ENCODE results near the gene PTPN14.
A peak's percentile ranks its signal among the peaks of the same experiment; 100 is the strongest.

DNA sequence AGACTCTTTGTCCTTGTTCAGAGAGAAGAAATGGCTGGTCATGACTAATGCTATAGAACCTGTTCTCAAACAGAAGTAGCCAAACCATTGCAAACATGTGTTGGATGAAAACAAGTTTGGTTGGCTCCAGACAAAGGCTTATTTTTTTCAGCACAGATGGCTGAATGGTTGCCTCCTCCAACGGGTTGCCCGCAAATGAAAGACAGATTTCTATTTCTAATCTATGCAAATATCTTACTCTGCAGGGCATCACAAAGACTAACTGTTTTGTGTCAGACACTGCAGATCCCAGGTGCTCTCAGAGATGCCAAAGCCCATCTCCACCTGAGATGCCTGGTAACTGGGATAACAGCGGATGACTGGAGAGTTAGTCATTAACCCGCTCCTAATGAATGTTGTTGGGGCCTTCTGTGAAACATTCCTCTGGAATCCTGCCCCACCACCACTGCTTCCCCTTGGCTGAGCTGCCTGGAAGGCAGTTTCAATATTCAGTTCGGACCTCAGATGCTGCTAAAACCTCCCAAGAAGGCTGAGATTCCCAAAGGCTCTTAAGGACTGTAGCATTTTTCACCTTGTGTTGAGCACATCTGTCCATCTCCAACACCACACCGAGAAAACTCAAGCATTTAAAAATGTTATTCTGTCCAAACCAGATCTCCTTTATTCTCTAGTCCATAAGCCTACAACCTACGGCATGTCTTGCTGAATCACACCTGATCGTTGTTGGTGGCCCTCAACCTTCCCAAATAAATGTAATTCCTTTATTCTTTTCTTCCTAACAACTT, 104.4 kb downstream of the PTPN14 start:
- TF ChIP-seq EZH2 (IDR thresholded peaks at IDR 0.05; ENCODE audit: low read depth, low read length, severe bottlenecking) (no peak), SIN3A (conservative IDR thresholded peaks at IDR 0.05 in 1 of 2, IDR thresholded peaks at IDR 0.05 in 1 of 2; ENCODE audit: low read depth in 1 of 2, low read length in 2 of 2) (peak; percentile 59 to 66; a peak in 1 of 4 replicates), RNF2 (IDR thresholded peaks at IDR 0.05; ENCODE audit: borderline replicate concordance, low read depth, low read length, missing control alignments, poor library complexity, severe bottlenecking) (no peak), KDM1A (IDR thresholded peaks at IDR 0.05; ENCODE audit: borderline replicate concordance, low read length) (no peak), SAP30 (IDR thresholded peaks at IDR 0.05; ENCODE audit: insufficient read depth, insufficient replicate concordance, low read length) (no peak), JUN (IDR thresholded peaks at IDR 0.05; ENCODE audit: low read depth, low read length) (peak; percentile 76), TAF7 (optimal IDR thresholded peaks at IDR 0.05; ENCODE audit: borderline replicate concordance, low read depth, low read length) (no peak), SRF (IDR thresholded peaks at IDR 0.05; ENCODE audit: low read depth, low read length) (no peak), MAX (IDR thresholded peaks at IDR 0.05) (no peak; the same call in 1 of the 2 replicates), RAD21 (IDR thresholded peaks at IDR 0.05 in 1 of 2, conservative IDR thresholded peaks at IDR 0.05 in 1 of 2; ENCODE audit: low read depth in 2 of 2, low read length in 2 of 2) (peak in 1 of 2 experiments; percentile 18; a peak in 1 of 4 replicates)
- TF ChIP-seq, protein P1, sequence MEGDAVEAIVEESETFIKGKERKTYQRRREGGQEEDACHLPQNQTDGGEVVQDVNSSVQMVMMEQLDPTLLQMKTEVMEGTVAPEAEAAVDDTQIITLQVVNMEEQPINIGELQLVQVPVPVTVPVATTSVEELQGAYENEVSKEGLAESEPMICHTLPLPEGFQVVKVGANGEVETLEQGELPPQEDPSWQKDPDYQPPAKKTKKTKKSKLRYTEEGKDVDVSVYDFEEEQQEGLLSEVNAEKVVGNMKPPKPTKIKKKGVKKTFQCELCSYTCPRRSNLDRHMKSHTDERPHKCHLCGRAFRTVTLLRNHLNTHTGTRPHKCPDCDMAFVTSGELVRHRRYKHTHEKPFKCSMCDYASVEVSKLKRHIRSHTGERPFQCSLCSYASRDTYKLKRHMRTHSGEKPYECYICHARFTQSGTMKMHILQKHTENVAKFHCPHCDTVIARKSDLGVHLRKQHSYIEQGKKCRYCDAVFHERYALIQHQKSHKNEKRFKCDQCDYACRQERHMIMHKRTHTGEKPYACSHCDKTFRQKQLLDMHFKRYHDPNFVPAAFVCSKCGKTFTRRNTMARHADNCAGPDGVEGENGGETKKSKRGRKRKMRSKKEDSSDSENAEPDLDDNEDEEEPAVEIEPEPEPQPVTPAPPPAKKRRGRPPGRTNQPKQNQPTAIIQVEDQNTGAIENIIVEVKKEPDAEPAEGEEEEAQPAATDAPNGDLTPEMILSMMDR (IDR thresholded peaks at IDR 0.05; ENCODE audit: control extremely low read depth in 1 of 3, insufficient read depth in 1 of 3, low read depth in 1 of 3, low read length in 3 of 3): no peak
